CD4-positive, alpha-beta memory T cell (primary cell): ENCODE results near the gene SUMO4. TPM values are rescaled to one million over a fixed set of nuclear protein-coding genes. Genes with fewer than 3 reads are reported as not detected.
A peak's percentile ranks its signal among the peaks of the same experiment; 100 is the strongest.

ENCODE experiments used
- CTCF ChIA-PET: fragments of 350-600 bp; sonication (Branson Sonifier 250); formaldehyde crosslinking; loops from one replicate; lab custom pipeline; 2021; ENCODE audit warnings: inconsistent platforms; ENCODE audit not compliant: partially characterized antibody; lab: Charles Lee
- POLR2A ChIA-PET: fragments of 350-600 bp; sonication (Branson Sonifier 250); formaldehyde crosslinking; loops from one replicate; lab custom pipeline; 2021; ENCODE audit not compliant: partially characterized antibody; lab: Charles Lee
- DNase-seq, 5 donors: peaks; one replicate each; pipeline versions ENCODE4 v3.0.0 to v3.0.0-alpha.2; 2020 to 2022; ENCODE audit warnings: mixed read lengths in 1 of 5
- H3K27ac ChIP-seq: one replicate; pipeline ENCODE4 v1.7.0; 2013; ENCODE audit warnings: low read depth, low read length
- H3K27me3 ChIP-seq: 2 replicates; pipeline ENCODE4 v1.7.0; 2013; ENCODE audit warnings: mild to moderate bottlenecking, low read length, moderate library complexity; ENCODE audit not compliant: insufficient read depth
- H3K36me3 ChIP-seq: 2 replicates; pipeline ENCODE4 v1.7.0; 2013; ENCODE audit warnings: mild to moderate bottlenecking, low read length, moderate library complexity; ENCODE audit not compliant: insufficient read depth
- H3K4me1 ChIP-seq: 2 replicates; pipeline ENCODE4 v1.7.0; 2013; ENCODE audit warnings: mild to moderate bottlenecking, low read length, moderate library complexity; ENCODE audit not compliant: insufficient read depth
- H3K4me3 ChIP-seq, 2 donors: one replicate each; pipeline ENCODE4 v1.7.0; 2013; ENCODE audit warnings: low read length in 2 of 2, mild to moderate bottlenecking in 1 of 2
- H3K9me3 ChIP-seq, 2 donors: one replicate each; pipeline ENCODE4 v1.7.0; 2013; ENCODE audit warnings: low read length in 2 of 2, control low read depth in 1 of 2; ENCODE audit not compliant: control insufficient read depth in 1 of 2
- H3K27ac Mint-ChIP-seq, 7 donors: one replicate each; pipeline ENCODE4 v1.8.0; 2020 to 2021; ENCODE audit warnings: mixed read lengths in 7 of 7, mild to moderate bottlenecking in 6 of 7, inconsistent platforms in 3 of 7, moderate library complexity in 3 of 7
- H3K27me3 Mint-ChIP-seq, 2 donors: one replicate each; pipeline ENCODE4 v1.8.0; 2020 to 2021; ENCODE audit warnings: mixed read lengths in 2 of 2
- H3K36me3 Mint-ChIP-seq, 2 donors: one replicate each; pipeline ENCODE4 v1.8.0; 2020 to 2021; ENCODE audit warnings: mixed read lengths in 2 of 2, inconsistent platforms in 1 of 2, mild to moderate bottlenecking in 1 of 2
- H3K4me1 Mint-ChIP-seq, 4 donors: one replicate each; pipeline ENCODE4 v1.8.0; 2020 to 2021; ENCODE audit warnings: mixed read lengths in 4 of 4, mild to moderate bottlenecking in 1 of 4
- H3K4me3 Mint-ChIP-seq, 8 donors: one replicate each; pipeline ENCODE4 v1.8.0; 2020 to 2021; ENCODE audit warnings: mixed read lengths in 8 of 8, mild to moderate bottlenecking in 7 of 8, moderate library complexity in 6 of 8, inconsistent platforms in 3 of 8
- H3K9me3 Mint-ChIP-seq, 8 donors: one replicate each; pipeline ENCODE4 v1.8.0; 2020 to 2021; ENCODE audit warnings: mixed read lengths in 8 of 8, mild to moderate bottlenecking in 5 of 8, inconsistent platforms in 3 of 8, moderate library complexity in 1 of 8
- intact Hi-C: fragments of 100-400 bp; cut with micrococcal nuclease; formaldehyde crosslinking; loops from one replicate; pipeline ENCODE4 v1.15.1; 2023
- polyA plus RNA-seq, 2 donors: library from polyadenylated mRNA; unstranded; fragments of 300-500 nt; fragmentation: Illumina TruSeq; gene quantifications; one replicate each; pipeline ENCODE4 v1.2.3, GENCODE V29; 2021
- total RNA-seq, 2 experiments: library from RNA; stranded (reverse); gene quantifications; one replicate each; pipeline ENCODE4 v1.2.3, GENCODE V29; 2021

Gene SUMO4
- total and polyA plus RNA-seq, 4 experiments from 2014 or later = 2.2 to 10.0 (median 6.8) TPM; not detected in 1

DNA sequence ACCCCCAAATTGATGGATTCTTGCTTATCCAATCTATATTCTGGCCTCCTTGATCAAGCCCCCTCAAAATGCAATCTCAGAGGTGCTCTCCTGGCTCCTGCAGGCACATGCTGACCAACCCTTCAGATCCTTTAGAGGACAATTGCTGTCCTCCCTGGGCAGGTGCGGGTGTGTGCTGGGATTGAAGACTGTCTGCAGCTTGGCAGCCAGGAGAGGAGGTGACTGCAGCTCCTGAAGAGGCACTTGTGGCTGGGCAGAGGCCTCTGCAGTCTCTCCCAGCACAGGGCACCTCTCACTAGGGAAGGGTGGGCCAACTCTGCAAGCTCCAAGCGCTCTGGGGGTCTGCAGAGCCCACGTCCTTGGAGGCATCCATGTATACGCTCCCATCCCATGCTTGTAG lies 28.5 kb downstream of the SUMO4 start:
- no peak for DNase-seq
- H3K27ac Mint-ChIP-seq = peak overlapping the region in 2 of 7 donors; percentile 46 to 68
- no peaks in the 10 kb centered on the region for H3K9me3 ChIP-seq
- H3K4me1 Mint-ChIP-seq = peaks cover 3 to 5% (median 4%) of the 10 kb centered on the region in 4 donors
- POLR2A ChIA-PET = interaction anchor here (0.6 kb wide), 1 partner anchor 399 kb away, joined by 4 read pairs; no protein-coding TSS in a partner anchor
- peaks cover 8% of the 10 kb centered on the region for H3K4me1 ChIP-seq
- H3K4me3 ChIP-seq = no peak overlapping the region
- H3K27me3 ChIP-seq = no peaks in the 10 kb centered on the region
- H3K36me3 ChIP-seq = no peaks in the 10 kb centered on the region
- intact Hi-C loops = no loop called here
- H3K27me3 Mint-ChIP-seq = no peaks in the 10 kb centered on the region
- CTCF ChIA-PET = interaction anchor here (1.1 kb wide), 1 partner anchor 88 kb away, joined by 7 read pairs; no protein-coding TSS in a partner anchor
- no peaks in the 10 kb centered on the region for H3K36me3 Mint-ChIP-seq
- H3K4me3 Mint-ChIP-seq = no peak overlapping the region
- no peaks in the 10 kb centered on the region for H3K9me3 Mint-ChIP-seq
- H3K27ac ChIP-seq = no peak overlapping the region

DNA sequence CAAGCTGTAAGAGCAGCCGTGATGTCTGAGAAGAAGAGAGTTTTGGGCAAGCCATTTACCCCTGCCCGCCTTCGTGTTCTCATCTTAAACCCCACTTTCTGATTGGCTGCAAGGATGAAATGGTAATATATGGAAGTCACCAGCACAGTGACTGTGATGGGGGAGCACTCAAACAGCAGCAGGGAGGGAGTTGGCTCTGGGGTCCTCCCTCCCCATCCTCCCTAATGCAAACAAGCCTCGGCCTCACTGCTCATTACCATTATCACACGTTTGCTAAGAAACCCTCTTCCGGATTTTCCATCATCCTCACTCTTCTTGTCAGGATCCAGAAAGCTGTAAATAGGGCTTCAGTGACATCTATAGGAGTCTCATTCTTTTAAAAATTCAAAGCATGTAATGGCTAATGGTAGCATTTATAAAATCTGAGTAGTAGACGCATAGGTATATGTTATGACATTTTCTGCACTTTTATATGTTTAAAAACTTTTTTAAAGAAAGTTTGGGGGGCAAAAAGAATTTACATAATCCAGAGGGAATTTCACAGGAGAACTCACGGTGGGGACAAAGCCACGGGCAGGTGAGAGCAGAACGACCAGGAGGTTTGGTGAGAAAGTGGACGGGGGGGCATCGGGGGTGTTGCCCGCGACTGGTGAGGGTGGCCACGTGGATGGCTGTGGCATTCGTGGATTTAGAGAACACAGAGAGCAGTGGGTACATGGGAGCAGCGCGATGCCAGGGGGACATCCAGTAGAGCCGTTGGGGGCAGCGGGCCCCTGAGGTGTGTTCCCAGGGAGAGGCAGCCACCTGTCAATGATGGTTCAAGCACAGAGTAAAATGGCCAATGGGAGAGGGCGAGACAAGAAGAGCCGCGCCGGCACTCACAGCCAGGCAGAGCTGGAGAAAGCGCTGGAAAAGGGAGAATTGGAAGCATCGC lies 29.6 kb downstream of the SUMO4 start:
- Mint-ChIP-seq H3K27ac (peak overlapping the region in 2 of 7 donors; percentile 25 to 49), H3K4me3 (no peak overlapping the region)
- POLR2A ChIA-PET = interaction anchor here (0.6 to 0.8 kb wide), 2 partner anchors 400 to 401 kb away, joined by 3 to 4 read pairs; no protein-coding TSS in a partner anchor

DNA sequence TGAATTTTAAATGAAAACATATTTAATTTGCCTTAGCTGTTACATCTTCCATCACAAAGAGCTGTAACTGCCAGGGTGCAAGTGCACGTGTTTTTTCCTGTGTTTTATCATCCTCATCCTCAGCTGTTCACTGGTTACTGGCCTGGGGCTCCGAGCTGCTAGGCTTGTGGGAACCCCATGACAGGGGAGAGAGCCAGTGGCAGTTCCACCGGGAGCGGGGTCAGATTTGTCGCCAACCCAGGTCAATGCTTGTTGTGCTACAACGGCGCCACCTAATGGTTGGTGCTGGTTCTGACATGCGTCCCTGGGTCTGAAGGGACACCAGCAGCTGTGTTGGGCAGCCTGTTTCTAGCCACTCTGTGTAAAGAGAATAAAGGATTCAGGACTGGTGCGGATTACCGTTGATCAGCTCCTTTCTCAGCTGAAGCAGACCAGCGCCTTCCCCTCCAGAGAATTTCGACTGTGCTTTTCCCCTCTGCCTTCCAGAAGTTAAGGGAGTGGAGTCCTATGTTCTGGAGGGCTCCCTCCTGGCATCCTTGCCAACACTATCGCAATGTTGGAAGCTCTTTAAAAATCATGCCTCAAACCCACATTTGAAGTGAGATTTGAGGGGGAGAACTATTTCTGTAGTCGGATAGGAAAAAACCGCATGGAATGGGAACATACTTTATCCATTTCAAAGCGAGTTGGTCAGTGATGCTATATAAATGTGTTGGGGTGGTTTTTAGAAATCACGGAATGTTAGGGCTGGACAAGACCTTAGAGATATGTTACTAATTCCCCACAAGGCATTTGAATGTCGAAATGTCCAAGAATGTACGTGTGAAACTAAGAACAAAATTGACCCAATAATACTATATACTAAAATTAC lies 32.1 kb downstream of the SUMO4 start:
- POLR2A ChIA-PET = interaction anchor here (0.6 to 1.8 kb wide), 20 partner anchors 9 to 405 kb away, joined by 3 to 14 read pairs (median 5); no protein-coding TSS in a partner anchor
- H3K4me1 ChIP-seq = peaks cover 8% of the 10 kb centered on the region
- peak; percentile 75 to 83 (median 80) for DNase-seq
- no peaks in the 10 kb centered on the region for H3K9me3 Mint-ChIP-seq
- CTCF ChIA-PET = interaction anchor here (0.6 to 6.3 kb wide), 80 partner anchors 10 to 873 kb away, joined by 3 to 239 read pairs (median 5); partner anchors contain the start of genes SUMO4 and TAB2
- H3K36me3 Mint-ChIP-seq = no peaks in the 10 kb centered on the region
- peaks cover 4 to 9% (median 6%) of the 10 kb centered on the region in 4 donors for H3K4me1 Mint-ChIP-seq
- intact Hi-C loops = loop anchor here (1.0 to 5.0 kb wide), 6 partner anchors 85 to 686 kb away; partner anchors contain the start of gene TAB2
- H3K27ac ChIP-seq = no peak overlapping the region
- no peaks in the 10 kb centered on the region for H3K36me3 ChIP-seq
- H3K27ac Mint-ChIP-seq = peak overlapping the region in 6 of 7 donors; percentile 56 to 93 (median 76)
- no peaks in the 10 kb centered on the region for H3K27me3 ChIP-seq
- no peaks in the 10 kb centered on the region for H3K27me3 Mint-ChIP-seq
- peak overlapping the region in 1 of 2 donors; percentile 3 for H3K4me3 ChIP-seq
- H3K9me3 ChIP-seq = no peaks in the 10 kb centered on the region
- peak overlapping the region in 7 of 8 donors; percentile 72 to 84 (median 80) for H3K4me3 Mint-ChIP-seq

More for the DNA sequence above, 29.6 kb downstream of the SUMO4 start:
- peaks cover 2 to 5% (median 4%) of the 10 kb centered on the region in 4 donors for H3K4me1 Mint-ChIP-seq
- H3K36me3 ChIP-seq = no peaks in the 10 kb centered on the region
- intact Hi-C loops = loop anchor here (5.0 kb wide), 1 partner anchor 112 kb away; the partner anchor contains the start of gene TAB2
- no peaks in the 10 kb centered on the region for H3K9me3 Mint-ChIP-seq
- no peaks in the 10 kb centered on the region for H3K9me3 ChIP-seq
- H3K36me3 Mint-ChIP-seq = no peaks in the 10 kb centered on the region
- H3K27me3 Mint-ChIP-seq = no peaks in the 10 kb centered on the region
- H3K4me3 ChIP-seq = no peak overlapping the region
- CTCF ChIA-PET = interaction anchor here (1.0 to 4.8 kb wide), 5 partner anchors 9 to 347 kb away, joined by 3 to 74 read pairs (median 7); no protein-coding TSS in a partner anchor
- no peaks in the 10 kb centered on the region for H3K27me3 ChIP-seq
- H3K4me1 ChIP-seq = peaks cover 8% of the 10 kb centered on the region
- H3K27ac ChIP-seq = no peak overlapping the region
- no peak for DNase-seq

DNA sequence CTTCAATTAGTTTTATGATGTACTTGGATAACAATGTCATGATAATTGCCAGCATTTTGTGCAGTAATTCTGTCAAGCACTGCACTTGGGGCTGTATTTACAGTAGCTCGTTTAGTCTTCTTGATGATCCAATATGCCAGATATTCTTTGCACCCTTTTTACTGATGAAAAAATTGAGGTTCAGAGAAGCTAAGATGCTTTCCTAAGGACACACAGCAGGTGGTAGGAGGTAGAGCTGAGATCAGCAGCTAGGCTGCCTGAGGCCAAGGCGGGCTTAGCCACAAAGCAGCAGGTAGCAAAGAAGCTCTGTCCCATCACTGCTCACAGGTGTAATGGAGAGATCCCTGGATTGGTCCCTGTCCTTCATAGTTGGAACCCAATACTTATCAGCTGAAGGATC lies 33.3 kb downstream of the SUMO4 start:
- Mint-ChIP-seq H3K27me3 (no peaks in the 10 kb centered on the region), H3K4me1 (peaks cover 9 to 17% (median 16%) of the 10 kb centered on the region in 4 donors), H3K4me3 (no peak overlapping the region), H3K36me3 (no peaks in the 10 kb centered on the region), H3K9me3 (no peaks in the 10 kb centered on the region), H3K27ac (peak overlapping the region in 1 of 7 donors; percentile 41)
- H3K27me3 ChIP-seq = no peaks in the 10 kb centered on the region
- ChIA-PET CTCF (interaction anchor here (0.6 to 6.3 kb wide), 16 partner anchors 12 to 404 kb away, joined by 3 to 239 read pairs (median 4); no protein-coding TSS in a partner anchor), POLR2A (interaction anchor here (0.6 kb wide), 1 partner anchor 401 kb away, joined by 3 read pairs; no protein-coding TSS in a partner anchor)
- intact Hi-C loops = loop anchor here (5.0 kb wide), 1 partner anchor 116 kb away; the partner anchor contains the start of gene TAB2
- no peak overlapping the region for H3K27ac ChIP-seq
- no peak for DNase-seq
- no peaks in the 10 kb centered on the region for H3K9me3 ChIP-seq
- no peak overlapping the region for H3K4me3 ChIP-seq
- H3K4me1 ChIP-seq = peaks cover 8% of the 10 kb centered on the region
- no peaks in the 10 kb centered on the region for H3K36me3 ChIP-seq

DNA sequence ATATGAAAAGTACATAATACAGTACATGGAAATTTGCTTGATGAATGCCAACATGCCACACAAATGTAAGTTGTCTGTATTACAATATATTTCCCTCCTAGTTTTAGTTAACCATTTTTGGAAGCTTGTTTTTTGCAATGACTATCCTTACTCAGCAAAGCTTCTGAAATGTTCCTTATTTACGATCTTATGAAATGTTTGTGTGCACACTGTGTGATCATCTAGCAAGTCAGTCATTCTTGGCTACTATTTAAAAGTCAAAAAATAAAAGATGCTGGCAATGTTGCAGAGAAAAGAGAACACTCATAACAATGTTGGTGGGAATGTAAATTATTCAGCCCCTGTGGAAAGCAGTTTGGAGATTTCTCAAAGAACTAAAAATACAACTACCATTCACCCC lies 33.8 kb downstream of the SUMO4 start:
- Mint-ChIP-seq H3K27ac (peak overlapping the region in 1 of 7 donors; percentile 1), H3K36me3 (no peaks in the 10 kb centered on the region), H3K27me3 (no peaks in the 10 kb centered on the region), H3K4me1 (peaks cover 9 to 18% (median 16%) of the 10 kb centered on the region in 4 donors), H3K9me3 (no peaks in the 10 kb centered on the region), H3K4me3 (no peak overlapping the region)
- POLR2A ChIA-PET = interaction anchor here (0.6 kb wide), 1 partner anchor 401 kb away, joined by 3 read pairs; no protein-coding TSS in a partner anchor
- H3K27ac ChIP-seq = no peak overlapping the region
- H3K36me3 ChIP-seq = no peaks in the 10 kb centered on the region
- no peak for DNase-seq
- H3K4me3 ChIP-seq = no peak overlapping the region
- no peaks in the 10 kb centered on the region for H3K27me3 ChIP-seq
- H3K9me3 ChIP-seq = no peaks in the 10 kb centered on the region
- H3K4me1 ChIP-seq = peaks cover 8% of the 10 kb centered on the region
- intact Hi-C loops = loop anchor here (5.0 kb wide), 1 partner anchor 117 kb away; the partner anchor contains the start of gene TAB2
- CTCF ChIA-PET = interaction anchor here (0.6 to 6.3 kb wide), 16 partner anchors 12 to 404 kb away, joined by 3 to 239 read pairs (median 4); no protein-coding TSS in a partner anchor

DNA sequence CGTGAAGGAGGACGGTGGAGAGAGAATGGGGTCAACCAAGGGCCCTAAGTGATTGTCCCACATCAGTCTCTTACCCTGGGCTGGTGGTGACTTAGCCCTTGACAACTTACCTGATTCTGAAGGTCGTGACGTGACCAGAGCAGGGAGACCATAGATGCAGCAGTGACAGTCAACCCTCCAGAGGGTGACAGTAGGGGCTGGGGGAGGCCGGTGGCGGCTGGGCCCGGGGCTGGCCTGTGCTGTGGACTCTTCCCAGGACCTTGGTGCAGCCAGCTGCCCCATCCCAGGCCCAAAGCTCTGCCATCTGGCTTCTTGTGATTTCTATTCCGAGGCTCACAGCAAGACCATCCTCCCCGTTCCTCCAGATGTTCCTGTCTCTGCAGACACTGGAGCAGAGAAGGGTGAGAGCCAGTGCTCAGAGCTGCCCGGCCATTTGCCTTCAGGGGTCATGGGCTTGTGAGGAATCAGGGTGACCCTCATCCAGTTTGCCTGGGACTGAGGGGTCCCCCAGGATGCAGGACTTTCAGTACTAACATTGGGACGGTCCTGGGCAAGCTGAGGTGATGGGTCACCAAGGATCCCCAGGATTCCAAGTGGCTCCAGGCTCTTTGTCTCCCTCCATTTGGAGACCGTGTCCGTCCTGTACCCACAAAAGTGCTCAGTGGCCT lies 36.0 kb downstream of the SUMO4 start:
- Mint-ChIP-seq H3K27ac (no peak overlapping the region), H3K36me3 (no peaks in the 10 kb centered on the region), H3K27me3 (no peaks in the 10 kb centered on the region), H3K4me1 (peaks cover 10 to 26% (median 18%) of the 10 kb centered on the region in 4 donors), H3K9me3 (no peaks in the 10 kb centered on the region), H3K4me3 (no peak overlapping the region)
- Histone ChIP-seq H3K27ac (no peak overlapping the region), H3K4me3 (no peak overlapping the region), H3K27me3 (no peaks in the 10 kb centered on the region), H3K9me3 (no peaks in the 10 kb centered on the region), H3K4me1 (peaks cover 8% of the 10 kb centered on the region), H3K36me3 (no peaks in the 10 kb centered on the region)
- intact Hi-C loops = no loop called here
- POLR2A ChIA-PET = no interaction called here
- DNase-seq = no peak
- CTCF ChIA-PET = interaction anchor here (2.1 to 6.3 kb wide), 2 partner anchors 81 to 406 kb away, joined by 7 to 239 read pairs; no protein-coding TSS in a partner anchor
